ENCODE results near the gene SLC8A3. TPM values are rescaled to one million over a fixed set of nuclear protein-coding genes. Genes with fewer than 3 reads are reported as not detected.

Gene SLC8A3
- total and polyA plus RNA-seq, 2 donors (not counting 3 experiments of a cell fraction or from before 2014, with no cell fraction given): not detected

DNA sequence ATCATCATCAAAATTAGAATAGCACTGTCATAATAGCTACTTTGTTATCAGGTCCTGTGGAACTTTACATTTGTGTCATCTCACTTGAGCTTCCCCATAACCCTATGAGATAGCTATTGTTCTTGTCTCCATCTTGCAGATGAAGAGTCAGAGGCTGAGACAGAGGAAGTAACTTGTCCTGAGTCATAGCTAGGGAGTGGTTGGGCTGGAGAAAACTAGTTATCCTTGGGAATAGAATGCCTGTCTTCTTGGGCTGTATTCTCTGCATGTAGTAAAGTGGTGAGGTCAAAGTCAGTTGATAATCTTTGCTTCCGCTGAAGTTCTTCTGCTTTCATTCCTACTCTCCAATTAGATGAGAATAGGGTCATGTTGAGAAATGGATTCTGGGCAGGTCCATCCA is 192.5 kb downstream of the SLC8A3 start:
- ChIA-PET CTCF (interaction anchor here (1.0 to 1.6 kb wide), 2 partner anchors 32 to 265 kb away, joined by 3 to 5 read pairs; no protein-coding TSS in a partner anchor), POLR2A (no interaction called here)
- DNase-seq (ENCODE audit: low read depth, low spot score) (no peak), FAIRE-seq (no peak)
- TF ChIP-seq, protein P1, sequence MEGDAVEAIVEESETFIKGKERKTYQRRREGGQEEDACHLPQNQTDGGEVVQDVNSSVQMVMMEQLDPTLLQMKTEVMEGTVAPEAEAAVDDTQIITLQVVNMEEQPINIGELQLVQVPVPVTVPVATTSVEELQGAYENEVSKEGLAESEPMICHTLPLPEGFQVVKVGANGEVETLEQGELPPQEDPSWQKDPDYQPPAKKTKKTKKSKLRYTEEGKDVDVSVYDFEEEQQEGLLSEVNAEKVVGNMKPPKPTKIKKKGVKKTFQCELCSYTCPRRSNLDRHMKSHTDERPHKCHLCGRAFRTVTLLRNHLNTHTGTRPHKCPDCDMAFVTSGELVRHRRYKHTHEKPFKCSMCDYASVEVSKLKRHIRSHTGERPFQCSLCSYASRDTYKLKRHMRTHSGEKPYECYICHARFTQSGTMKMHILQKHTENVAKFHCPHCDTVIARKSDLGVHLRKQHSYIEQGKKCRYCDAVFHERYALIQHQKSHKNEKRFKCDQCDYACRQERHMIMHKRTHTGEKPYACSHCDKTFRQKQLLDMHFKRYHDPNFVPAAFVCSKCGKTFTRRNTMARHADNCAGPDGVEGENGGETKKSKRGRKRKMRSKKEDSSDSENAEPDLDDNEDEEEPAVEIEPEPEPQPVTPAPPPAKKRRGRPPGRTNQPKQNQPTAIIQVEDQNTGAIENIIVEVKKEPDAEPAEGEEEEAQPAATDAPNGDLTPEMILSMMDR (IDR thresholded peaks at IDR 0.05; ENCODE audit: extremely low read depth in 1 of 2, insufficient read depth in 1 of 2, low read depth in 1 of 2, low read length in 2 of 2): no peak
- TF ChIP-seq FOS (IDR thresholded peaks at IDR 0.05; ENCODE audit: borderline replicate concordance, insufficient read depth, low read length): peak; percentile 24
- TF ChIP-seq, protein P2, sequence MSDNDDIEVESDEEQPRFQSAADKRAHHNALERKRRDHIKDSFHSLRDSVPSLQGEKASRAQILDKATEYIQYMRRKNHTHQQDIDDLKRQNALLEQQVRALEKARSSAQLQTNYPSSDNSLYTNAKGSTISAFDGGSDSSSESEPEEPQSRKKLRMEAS (IDR thresholded peaks at IDR 0.05; ENCODE audit: insufficient read depth, insufficient read length): no peak
- H3K27ac ChIP-seq (ENCODE audit: insufficient read depth, low read depth, low read length): no peak overlapping the region
- H3K9ac ChIP-seq (replicated peaks; ENCODE audit: extremely low read depth, insufficient read depth, low read length): no peak overlapping the region
- H4K20me1 ChIP-seq (replicated peaks; ENCODE audit: control insufficient read depth, extremely low read depth, insufficient read depth, low read length): no peaks in the 10 kb centered on the region
- no peaks in the 10 kb centered on the region for H3K36me3 ChIP-seq (ENCODE audit: control insufficient read depth in 2 of 2, extremely low read depth in 1 of 2, insufficient read depth in 2 of 2, low read length in 2 of 2)
- H3K4me2 ChIP-seq (ENCODE audit: insufficient read depth, low read length): no peak overlapping the region
- no TSS peak for BruUV-seq (replicated peaks)
- intact Hi-C loops (cut with micrococcal nuclease) (no loop called here), dilution Hi-C loops (cut with MboI; ENCODE audit: extremely low pct_ligation_motif_present, low sequenced_read_pairs) (no loop called here)
- H3K4me1 ChIP-seq (ENCODE audit: control insufficient read depth, extremely low read depth, insufficient read depth, low read length): peaks cover 3% of the 10 kb centered on the region
- no peak overlapping the region for H3K4me3 ChIP-seq (replicated peaks in 1 of 3; ENCODE audit: insufficient read depth in 1 of 3, low read depth in 1 of 3, low read length in 3 of 3)
- no peaks in the 10 kb centered on the region for H3K79me2 ChIP-seq (ENCODE audit: control insufficient read depth, insufficient read depth, low read length)
- no peaks in the 10 kb centered on the region for H3K9me3 ChIP-seq (replicated peaks; ENCODE audit: control insufficient read depth, insufficient read depth, low read length)
- peaks cover 3 to 4% of the 10 kb centered on the region in 2 experiments for H3K27me3 ChIP-seq (ENCODE audit: control insufficient read depth in 2 of 2, insufficient read depth in 2 of 2, low read length in 2 of 2)
- no peak overlapping the region for H2AFZ ChIP-seq (ENCODE audit: low read depth, low read length)
- H3K9me1 ChIP-seq (replicated peaks; ENCODE audit: control insufficient read depth, extremely low read depth, insufficient read depth, low read length): no peaks in the 10 kb centered on the region

Other genes starting within 250 kb of the SLC8A3 start
- 42.4 and 49.9 TPM in 2 replicates for gene COX16, start 170.7 kb upstream of the SLC8A3 start, total RNA-seq
- 8.8 and 13.3 TPM in 2 replicates for gene COX16, start 170.7 kb upstream of the SLC8A3 start, polyA plus RNA-seq
- 26.9 and 27.7 TPM in 2 replicates for gene SYNJ2BP, start 228.1 kb upstream of the SLC8A3 start, total RNA-seq
- gene SYNJ2BP, start 228.1 kb upstream of the SLC8A3 start, polyA plus RNA-seq: 7.5 and 13.1 TPM in 2 replicates

Measured in endothelial cell of umbilical vein (primary cell).